GM19351 (cell line): ENCODE measurements around the gene SLC17A8.
"Not testable (repeated sequence)": the region's sequence is repeated elsewhere in the genome, so short reads cannot be mapped to it uniquely, and the experiment has no call there.

ENCODE experiments used
- ATAC-seq: cut with Tn5 transposase; IDR thresholded peaks from one replicate; pipeline ENCODE4 v1.9.1; 2021; ENCODE audit warnings: mild to moderate bottlenecking, moderate library complexity; ENCODE audit not compliant: unreplicated experiment

The SLC17A8 gene

DNA sequence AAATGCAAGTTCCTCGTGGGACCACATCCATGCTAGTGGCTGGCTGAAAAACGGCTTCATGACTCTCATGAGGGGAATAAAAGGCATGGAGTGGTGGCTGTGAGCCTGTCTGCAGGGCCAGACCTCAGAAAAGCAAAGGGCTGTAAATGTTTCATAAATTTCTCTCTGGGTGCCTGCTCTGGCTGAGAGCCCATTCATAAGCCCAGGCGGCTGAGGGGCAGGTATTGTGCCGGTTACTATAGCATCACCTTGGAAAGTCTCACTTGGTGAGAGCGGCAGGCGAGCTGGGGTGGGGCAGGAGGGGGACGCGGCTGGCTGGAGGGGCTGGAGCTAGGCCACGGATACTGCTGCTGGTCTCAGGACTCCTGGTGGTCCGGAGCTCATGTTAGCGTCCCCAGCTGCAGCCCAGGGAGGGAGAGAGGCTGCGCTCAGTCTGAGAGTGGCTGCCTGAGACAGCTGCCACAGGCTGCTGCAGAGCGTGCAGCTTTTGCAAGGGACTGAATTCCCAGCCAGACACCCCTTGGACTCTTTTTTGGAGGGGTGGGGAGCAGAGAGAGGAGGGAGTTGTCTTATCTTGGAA is at the start of gene SLC17A8:
Gene SLC17A8 (plus strand): TSS at position 431 of the 580 bp plus-strand sequence. CDS start 318 bp downstream, outside the sequence.
- no peak for ATAC-seq

DNA sequence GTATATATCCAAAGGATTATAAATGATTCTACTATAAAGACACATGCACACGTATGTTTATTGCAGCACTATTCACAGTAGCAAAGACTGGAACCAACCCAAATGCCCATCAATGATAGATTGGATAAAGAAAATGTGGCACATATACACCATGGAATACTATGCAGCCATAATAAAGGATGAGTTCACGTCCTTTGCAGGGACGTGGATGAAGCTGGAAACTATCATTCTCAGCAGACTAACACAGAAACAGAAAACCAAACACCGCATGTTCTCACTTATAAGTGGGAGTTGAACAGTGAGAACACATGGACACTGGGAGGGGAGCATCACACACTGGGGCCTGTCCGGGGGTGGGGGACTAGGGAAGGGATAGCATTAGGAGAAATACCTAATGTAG is 48.7 kb upstream of the SLC17A8 start:
- ATAC-seq, result not testable (repeated sequence)

DNA sequence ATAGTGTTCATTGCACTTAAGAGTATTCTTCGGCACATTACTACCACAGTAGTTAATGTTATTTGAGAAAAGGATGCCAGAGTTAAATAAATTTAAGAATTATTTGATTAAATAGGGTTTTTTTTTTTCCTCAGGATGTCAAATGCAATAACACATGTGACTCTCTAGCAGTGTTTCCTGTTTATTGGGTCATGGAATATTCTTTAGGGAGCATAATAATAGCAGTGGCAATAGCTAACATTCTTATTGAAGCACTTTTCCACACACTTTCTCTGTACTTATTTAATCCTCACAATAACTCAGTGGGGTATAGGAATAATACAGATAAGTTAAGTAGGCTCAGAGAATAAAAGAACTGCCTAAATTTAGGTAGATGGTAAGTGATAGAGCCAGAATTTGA is 45.6 kb upstream of the SLC17A8 start:
- ATAC-seq, result no peak

DNA sequence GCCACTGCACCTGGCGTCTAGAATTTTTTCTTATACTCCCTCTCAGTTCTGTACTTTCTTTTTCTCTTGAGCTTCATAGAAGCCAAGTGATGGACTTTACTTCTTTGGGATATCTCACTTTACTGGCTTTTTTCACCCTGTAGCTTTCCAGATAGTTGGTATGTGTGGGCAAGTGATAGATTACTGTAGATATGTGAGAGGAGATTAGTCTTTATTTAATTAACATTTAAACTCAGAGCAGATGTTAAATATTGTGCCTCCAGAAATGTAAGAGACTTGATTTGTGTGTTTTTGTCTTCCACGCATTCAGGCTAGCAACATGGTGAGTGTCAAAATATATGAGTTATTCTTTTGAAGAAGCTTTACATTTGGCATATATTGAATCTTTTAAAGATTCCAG is 39.5 kb upstream of the SLC17A8 start:
- no peak for ATAC-seq

DNA sequence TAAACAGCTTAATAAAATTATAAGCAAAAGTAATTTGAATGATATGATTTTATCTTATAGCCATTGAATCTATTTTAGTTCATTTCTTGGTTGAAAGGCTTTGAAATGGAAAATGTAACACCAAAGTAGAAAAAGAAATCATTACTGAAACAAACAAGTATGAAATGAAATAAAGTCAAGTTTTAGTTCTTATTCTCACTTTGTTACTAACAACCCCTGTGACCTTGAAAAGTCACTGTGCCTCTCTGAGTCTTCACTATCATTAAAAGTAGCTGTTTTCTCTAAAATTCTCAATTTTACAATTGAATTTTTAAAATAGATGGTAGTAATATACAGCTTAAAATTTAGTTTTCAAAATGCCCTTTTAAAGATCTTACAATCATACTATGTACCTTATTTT is 32.4 kb upstream of the SLC17A8 start:
- no peak for ATAC-seq

DNA sequence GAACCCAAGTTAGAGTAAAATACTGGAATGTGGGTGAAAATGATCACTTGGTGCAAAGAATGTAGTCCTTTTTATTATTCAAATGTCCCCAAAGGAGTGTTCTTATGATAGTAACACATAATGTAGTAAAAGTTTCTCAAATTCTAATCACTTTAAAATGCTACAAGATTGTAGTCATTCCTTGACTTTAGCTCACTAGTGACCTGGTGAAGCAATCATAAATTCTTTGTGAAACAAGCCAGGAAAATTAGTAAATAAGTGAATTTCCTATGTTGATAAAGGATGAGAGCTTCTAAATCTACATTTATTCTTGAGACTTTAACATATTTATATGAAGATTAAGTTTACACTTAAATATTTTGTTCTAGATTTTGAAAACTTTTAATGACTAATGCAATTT is 30.7 kb upstream of the SLC17A8 start:
- ATAC-seq, result no peak

DNA sequence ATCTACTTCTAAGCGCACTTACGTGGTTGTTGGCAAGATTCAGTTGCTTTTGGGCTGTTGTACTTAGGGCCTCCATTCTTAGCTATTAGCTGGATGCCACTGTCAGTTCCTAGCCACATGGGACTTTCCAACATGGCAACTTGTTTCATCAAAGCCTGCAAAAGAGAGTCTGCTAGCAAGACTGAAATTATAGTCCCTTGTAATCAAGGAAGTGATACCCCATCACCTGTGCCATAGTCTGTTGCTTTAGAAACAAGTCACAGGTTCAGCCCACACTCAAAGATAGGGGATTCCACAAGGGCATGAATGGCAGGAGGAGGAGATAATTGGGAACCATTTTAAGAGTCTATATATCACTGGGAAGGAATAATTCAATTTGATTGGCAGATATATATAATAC is 27.1 kb upstream of the SLC17A8 start:
- ATAC-seq, result peak; percentile 92

DNA sequence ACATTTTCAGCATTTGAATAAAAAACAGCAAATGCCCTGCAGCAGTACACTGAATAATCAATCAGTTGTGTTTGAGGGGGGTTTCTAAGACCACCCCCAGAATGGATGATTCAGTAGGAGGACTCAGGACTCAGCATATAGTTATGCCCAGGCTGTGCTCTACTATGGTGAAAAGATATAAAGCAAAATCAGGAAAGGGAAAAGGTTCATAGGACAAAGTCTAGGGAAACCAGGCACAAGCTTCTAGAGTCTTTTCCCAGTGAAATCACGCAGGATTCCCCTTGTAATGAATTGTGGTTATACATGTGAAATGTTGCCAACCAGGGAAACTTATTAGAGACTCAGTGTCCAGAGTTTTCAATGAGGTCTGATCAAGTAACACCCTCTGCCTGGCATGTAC is 25.0 kb upstream of the SLC17A8 start:
- no peak for ATAC-seq

DNA sequence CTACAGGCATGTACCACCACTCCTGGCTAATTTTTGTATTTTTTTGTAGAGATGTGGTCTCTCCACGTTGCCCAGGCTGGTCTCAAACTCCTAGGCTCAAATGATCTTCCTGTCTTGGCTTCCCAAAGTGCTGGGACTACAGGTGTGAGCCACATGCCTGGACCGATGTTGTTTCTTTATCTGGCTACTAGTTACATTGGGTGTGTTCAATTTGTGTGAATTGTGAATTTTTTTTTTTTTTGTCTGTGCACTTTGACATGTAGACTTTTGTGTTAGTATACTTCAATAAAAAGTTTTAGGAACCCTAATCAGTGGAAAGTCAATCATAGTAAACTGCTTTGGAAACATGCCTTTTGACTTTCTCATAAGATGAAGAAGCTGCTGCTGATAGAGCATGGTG is 24.0 kb upstream of the SLC17A8 start:
- no peak for ATAC-seq

DNA sequence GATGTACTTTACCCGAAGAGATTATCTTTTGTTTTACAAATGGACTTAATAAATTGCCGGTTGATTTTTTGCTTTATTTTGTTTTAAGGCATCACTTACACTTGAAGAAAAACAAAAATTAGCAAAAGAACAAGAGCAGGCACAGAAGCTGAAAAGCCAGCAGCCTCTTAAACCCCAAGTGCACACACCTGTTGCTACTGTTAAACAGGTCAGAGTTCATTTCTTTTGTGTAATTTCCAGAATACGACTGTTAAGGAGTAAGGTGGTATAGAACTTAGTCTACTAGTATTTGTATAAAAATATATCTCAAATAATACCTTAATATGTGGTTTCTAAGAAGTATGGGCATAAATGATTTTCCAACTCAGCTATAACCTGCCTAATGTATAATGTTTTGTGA is 19.6 kb upstream of the SLC17A8 start:
- ATAC-seq, result no peak

DNA sequence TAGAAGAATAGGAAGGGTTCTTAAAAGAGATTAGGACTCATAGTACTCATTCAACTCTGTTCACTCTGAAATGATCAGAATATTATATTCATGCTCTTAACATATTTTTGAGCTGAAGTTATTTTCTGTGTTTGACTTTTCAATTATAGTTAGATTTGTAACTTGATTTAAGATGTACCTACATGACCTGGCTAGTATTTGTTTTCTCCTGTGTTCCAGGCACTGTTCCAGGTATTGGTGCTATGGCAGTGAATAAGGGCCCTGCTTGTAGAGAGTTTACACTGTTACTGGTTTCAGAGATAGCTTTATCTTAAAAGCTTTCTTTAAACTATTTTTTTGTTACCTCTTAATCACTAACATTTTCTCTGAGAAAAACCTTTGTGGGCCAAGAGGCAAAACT is 19.1 kb upstream of the SLC17A8 start:
- no peak for ATAC-seq

DNA sequence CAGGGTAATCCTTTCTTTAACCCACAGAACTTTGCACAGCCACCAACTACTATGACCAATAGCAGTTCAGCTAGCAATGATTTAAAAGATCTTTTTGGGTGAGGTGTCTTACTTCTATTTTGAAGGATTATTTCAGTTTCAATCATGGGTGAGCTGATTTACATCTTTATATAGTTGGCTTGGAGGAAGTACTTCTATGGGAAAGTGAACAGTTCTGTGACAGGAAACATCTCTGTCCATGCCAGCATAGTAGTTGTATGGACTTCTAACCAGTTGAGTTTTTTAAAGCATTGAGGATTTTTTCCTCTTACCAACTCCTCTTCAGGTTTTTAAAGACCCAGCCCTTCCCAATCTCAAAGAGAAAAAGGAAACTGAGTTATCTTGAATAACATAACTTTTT is 17.8 kb upstream of the SLC17A8 start:
- no peak for ATAC-seq

DNA sequence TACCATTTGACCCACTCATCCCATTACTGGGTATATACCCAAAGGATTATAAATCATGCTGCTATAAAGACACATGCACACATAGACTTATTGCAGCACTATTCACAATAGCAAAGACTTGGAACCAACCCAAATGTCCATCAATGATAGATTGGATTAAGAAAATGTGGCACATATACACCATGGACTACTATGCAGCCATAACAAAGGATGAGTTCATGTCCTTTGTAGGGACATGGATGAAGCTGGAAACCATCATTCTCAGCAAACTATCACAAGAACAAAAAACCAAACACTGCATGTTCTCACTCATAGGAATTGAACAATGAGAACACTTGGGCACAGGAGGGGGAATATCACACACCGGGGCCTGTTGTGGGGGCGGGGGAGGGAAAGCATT is 14.0 kb upstream of the SLC17A8 start:
- ATAC-seq, result not testable (repeated sequence)

DNA sequence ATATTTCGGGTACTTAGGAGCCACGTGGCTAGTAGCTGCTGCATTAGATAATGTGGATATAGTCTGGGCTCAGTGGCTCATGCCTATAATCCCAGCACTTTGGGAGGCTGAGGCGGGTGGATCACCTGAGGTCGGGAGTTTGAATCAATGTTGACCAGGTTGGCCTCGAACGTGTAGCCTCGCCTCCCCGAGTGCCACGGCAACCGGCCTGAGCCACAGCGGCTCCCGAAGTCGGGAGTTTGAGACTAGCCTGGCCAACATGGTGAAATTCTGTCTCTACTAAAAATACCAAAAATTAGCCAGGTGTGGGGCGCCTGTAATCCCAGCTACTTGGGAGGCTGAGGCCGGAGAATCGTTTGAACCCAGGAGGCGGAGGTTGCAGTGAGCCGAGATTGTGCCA is 12.5 kb upstream of the SLC17A8 start:
- not testable (repeated sequence) for ATAC-seq

DNA sequence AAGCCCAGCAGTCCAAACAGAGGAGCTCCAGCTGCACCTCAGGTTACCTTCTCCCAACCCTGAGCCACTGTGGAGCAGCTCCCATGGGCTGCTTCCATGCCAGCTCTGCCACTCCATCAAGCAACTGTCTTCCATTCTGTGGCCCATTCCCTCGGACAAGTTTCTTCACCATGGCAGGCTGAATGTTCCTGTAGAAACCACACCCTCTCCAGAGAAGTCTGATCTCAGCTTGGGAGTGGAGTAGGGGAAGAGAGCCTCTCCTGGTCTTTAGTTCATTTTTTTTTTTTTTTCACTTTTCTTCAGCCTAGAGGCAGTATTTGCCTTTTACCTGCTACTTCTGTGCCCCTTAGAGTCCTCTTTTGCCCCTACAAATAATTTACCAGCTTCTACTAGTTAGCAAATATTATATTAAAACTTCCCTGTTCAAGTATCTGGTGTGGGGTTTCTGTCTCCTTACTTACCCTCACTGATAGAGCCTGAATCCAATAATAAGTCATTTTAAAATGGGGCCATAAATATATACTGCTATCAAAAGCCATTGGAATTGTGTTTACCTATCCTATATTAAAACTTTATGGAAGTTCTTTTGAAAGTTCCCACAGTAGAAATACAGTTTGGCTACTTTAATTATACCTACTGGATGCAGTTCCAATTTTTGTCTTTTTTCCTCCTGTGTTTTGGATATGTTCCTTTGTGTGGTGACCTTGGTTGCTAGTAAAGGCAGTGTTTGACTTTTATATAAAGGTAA is 11.7 kb upstream of the SLC17A8 start:
- no peak for ATAC-seq

DNA sequence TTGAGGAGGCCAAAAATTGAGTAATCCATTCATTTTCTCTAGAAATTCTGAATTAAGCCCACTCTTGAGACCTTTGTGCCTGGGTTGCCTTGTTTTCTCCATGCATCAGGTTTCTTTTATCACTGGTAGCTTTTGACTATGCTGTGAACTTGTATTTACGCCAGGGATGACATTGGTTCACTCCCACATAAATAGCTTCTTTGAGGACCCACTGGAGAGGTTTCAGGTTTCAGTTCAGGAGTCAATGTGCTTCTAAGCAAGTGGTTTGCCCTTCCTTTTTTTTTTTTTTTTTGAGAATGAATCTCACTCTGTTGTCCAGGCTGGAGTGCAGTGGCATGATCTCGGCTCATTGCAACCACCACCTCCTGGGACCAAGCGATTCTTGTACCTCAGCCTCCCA is 10.2 kb upstream of the SLC17A8 start:
- ATAC-seq, result no peak

DNA sequence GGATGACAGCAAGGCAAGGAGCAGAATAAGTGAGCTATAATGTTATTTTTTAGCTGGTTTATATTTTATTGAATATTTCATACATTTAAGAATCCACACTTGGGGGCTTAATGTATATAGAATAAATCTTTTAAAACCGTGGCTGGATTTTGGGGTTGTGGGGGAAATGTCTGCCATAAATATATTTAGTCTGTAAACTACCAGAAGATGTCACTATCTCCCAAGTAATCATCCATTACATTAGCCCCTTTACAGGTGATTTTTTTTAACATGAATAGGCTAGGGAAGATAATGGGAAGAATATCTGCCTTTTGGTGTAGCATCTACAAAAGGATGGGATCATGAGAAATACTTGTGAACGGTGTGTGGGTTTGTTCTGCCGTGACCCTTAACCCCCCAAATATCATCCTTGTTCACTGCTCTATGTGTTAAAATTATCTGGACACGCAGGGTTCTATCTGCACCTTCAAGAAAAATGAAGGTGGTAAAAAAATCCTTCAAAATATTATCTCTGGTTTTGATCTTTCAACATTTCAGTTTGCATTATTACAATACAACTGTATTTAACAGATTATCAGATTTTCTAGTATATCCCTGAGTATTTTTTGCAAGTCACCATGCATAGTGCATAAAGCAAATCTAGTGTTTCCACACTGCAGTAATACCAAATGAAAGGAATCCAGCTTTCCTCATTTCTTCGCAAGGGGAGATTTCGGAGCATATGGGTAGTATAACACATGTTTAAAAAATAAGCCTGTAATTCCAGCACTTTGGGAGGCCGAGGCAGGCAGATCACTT is 8.0 kb upstream of the SLC17A8 start:
- no peak for ATAC-seq

DNA sequence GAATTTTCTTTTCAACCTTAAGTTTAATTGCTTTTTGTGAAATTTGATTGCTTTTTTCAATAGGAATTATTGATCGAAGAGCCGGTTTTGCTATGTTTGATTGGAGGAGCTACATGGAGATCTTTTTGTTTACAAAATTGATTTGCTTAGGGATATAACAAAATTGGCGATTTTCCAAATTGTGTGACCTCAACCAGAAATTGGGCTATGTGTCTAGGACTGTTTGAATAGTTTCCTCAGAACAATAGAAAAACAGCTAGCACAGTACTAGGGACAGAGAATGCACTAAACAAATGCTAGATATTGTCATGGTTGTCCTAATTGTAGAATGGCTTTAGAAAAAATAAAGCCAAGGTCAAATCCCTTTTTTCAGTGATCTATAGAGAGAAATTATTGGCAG is 2.4 kb downstream of the SLC17A8 start:
- no peak for ATAC-seq

DNA sequence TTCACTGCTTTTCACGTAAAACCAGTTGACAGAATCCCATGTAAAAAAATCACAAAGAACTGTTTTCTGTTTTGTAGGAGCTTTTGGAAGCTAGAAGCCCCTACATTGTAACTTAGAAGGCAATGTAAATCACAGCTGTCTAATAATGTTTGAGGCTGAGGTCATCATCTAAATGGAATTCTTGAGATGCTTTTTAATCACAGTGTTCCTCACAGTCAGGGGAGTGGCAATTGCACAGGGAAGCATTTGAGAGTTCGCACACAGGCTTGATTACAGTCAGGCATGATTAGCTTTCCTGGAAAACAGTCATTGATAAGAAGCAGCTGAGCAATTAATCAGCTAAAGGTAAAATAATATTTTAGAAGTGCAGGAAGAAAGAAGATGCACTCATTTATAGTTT is 2.9 kb downstream of the SLC17A8 start:
- ATAC-seq, result no peak

DNA sequence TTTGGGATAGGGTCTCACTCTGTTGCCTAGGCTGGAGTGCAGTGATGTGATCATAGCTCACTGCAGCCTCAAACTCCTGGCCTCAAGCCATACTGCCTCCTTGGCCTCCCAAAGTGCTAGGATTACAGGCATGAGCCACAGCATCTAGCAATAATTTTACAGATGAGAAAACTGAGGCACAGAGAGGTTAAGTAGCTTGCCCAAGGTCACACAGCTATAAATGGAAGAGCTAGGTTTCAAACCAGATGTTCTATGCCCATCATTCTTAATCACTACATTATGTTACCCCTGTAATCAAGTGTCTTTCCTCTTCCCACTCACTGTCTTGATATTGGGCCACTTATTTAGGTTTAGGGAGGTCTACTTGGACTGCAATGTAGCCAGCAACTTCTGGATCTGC is 3.6 kb downstream of the SLC17A8 start:
- no peak for ATAC-seq

DNA sequence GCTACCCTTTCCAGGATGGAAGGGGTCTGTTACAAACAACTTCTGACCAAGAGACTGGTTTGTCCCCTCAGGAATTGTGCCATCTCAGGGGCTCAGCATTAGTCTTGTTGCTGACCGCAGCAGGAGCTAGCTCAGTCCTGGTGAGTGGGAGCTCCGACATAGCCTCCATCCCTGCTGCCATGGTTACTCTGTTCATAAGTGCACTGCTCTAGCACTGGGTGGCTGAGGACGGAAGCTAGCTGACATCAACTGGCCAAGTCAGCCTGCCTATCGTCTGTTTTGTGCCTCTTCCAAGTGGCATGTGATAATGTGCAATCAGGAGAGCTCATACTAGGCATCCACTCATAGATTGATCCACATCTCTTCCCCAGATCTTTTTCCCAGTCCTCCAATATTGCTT is 7.5 kb downstream of the SLC17A8 start:
- no peak for ATAC-seq

DNA sequence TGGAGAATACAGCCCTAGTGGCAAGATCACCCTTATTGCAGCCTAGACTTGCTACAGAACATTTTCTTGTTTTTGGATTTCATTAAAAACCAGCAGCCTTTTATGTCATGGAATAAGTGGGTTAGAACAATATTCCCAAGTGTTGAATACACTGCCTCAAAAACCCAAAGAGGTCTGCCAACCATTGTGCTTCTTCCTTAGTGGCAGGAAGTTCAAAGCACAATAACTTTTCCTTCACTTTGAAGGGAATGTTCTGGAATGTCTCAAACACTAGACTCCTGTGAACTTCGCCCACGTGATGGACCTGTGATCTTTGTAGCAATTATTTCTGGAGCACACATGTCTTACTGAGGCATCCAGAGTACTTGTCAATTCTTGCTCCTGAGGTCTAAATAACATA is 8.5 kb downstream of the SLC17A8 start:
- no peak for ATAC-seq
